Progenitor cell of endocrine pancreas (in vitro differentiated cells): ENCODE measurements around the gene GBP6. TPM values are rescaled to one million over a fixed set of nuclear protein-coding genes. Genes with fewer than 3 reads are reported as not detected.

ENCODE experiments used
- DNase-seq: peaks from one replicate; pipeline ENCODE4 v3.0.0; 2021; ENCODE audit warnings: low spot score; ENCODE audit not compliant: unreplicated experiment
- H3K27ac Mint-ChIP-seq: 2 replicates; pipeline ENCODE4 v1.8.0; 2021; ENCODE audit warnings: mild to moderate bottlenecking, moderate library complexity, mixed read lengths
- H3K27me3 Mint-ChIP-seq: 2 replicates; pipeline ENCODE4 v1.8.0; 2021; ENCODE audit warnings: mixed read lengths
- H3K36me3 Mint-ChIP-seq: 2 replicates; pipeline ENCODE4 v1.8.0; 2022; ENCODE audit warnings: mixed read lengths; ENCODE audit not compliant: insufficient read depth
- H3K4me1 Mint-ChIP-seq: 2 replicates; pipeline ENCODE4 v1.8.0; 2021; ENCODE audit warnings: low read depth, mixed read lengths
- H3K4me3 Mint-ChIP-seq: 2 replicates; pipeline ENCODE4 v1.8.0; 2021; ENCODE audit warnings: low read depth, mild to moderate bottlenecking, moderate library complexity, mixed read lengths
- H3K9me3 Mint-ChIP-seq: 2 replicates; pipeline ENCODE4 v1.8.0; 2021; ENCODE audit warnings: low read depth, mixed read lengths
- CTCF ChIP-seq: fragments of 200-600 bp; sonication (generic); IDR thresholded peaks from one replicate; pipeline ENCODE4 v1.5.0; 2021; ENCODE audit warnings: antibody characterized with exemption, mild to moderate bottlenecking; ENCODE audit not compliant: unreplicated experiment
- total RNA-seq: library from RNA; stranded (reverse); gene quantifications from 2 replicates; pipeline ENCODE4 v1.2.1, GENCODE V29; 2021

GBP6 gene
- total RNA-seq, 1 donor from 2014 or later, result not detected

- H3K4me1 Mint-ChIP-seq, result peaks cover 19% of the 10 kb centered on the region
- no peaks in the 10 kb centered on the region for H3K9me3 Mint-ChIP-seq
- no peak for DNase-seq
- H3K27ac Mint-ChIP-seq, result no peak overlapping the region
- H3K27me3 Mint-ChIP-seq, result peaks cover 80% of the 10 kb centered on the region
- TF ChIP-seq CTCF, result no peak
- no peaks in the 10 kb centered on the region for H3K36me3 Mint-ChIP-seq
- no peak overlapping the region for H3K4me3 Mint-ChIP-seq
Measured at GRCh38 chr1:89360716-89361115, 3.1 kb upstream of the GBP6 start.

DNA sequence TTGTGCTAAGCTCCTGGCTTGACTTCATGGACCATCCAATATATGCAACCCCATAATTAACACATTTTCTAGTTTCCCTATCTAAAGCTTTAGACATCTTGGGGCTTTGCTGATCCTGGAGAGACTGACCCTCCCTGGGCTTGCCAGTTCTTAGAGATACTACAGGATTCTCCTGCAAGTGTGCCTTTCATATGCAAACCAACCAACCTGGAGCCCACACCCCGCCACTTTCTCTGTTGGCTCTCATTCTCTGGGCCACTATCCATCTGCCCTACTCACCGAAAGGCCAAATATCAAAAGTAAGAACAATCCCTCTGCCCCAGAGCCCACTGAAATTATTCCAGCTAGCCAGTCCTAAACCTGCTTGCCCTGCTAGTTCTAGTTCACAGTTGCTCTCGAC, 2.2 kb upstream of the GBP6 start:
- Mint-ChIP-seq H3K9me3 (no peaks in the 10 kb centered on the region), H3K36me3 (no peaks in the 10 kb centered on the region), H3K4me1 (peaks cover 14% of the 10 kb centered on the region), H3K27ac (no peak overlapping the region), H3K27me3 (peaks cover 77% of the 10 kb centered on the region), H3K4me3 (no peak overlapping the region)
- no peak for TF ChIP-seq CTCF
- DNase-seq, result no peak

- peaks cover 71% of the 10 kb centered on the region for H3K27me3 Mint-ChIP-seq
- peaks cover 1% of the 10 kb centered on the region for H3K4me1 Mint-ChIP-seq
- TF ChIP-seq CTCF, result no peak
- no peak overlapping the region for H3K4me3 Mint-ChIP-seq
- DNase-seq, result no peak
- no peaks in the 10 kb centered on the region for H3K36me3 Mint-ChIP-seq
- H3K9me3 Mint-ChIP-seq, result no peaks in the 10 kb centered on the region
- H3K27ac Mint-ChIP-seq, result no peak overlapping the region
Measured at GRCh38 chr1:89363196-89363595, 663 bp upstream of the GBP6 start.

GRCh38 chr1:89364954-89365550, 1.2 kb downstream of the GBP6 start:
- no peak overlapping the region for H3K27ac Mint-ChIP-seq
- DNase-seq, result no peak
- H3K4me1 Mint-ChIP-seq, result no peaks in the 10 kb centered on the region
- H3K27me3 Mint-ChIP-seq, result peaks cover 62% of the 10 kb centered on the region
- no peaks in the 10 kb centered on the region for H3K9me3 Mint-ChIP-seq
- no peaks in the 10 kb centered on the region for H3K36me3 Mint-ChIP-seq
- no peak overlapping the region for H3K4me3 Mint-ChIP-seq
- TF ChIP-seq CTCF, result no peak

DNA sequence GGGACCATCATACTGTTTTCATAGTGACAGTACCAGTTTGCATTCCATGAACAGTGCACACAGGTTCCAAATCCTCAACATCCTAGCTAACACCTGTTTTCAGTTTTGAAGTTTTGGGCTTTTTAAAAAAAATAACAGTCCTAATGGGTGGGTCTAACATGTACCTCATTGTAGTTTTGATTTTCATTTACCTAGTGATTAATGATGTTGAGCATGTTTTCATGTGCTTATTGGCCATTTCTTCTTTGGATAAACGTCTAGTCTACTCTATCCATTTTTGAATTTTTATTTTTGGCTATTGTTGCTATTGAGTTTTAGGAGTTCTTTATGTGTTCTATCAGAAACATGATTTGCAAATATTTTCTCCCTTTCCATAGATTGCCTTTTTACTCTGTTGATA, 3.4 kb downstream of the GBP6 start:
- Mint-ChIP-seq H3K27me3 (peaks cover 43% of the 10 kb centered on the region), H3K27ac (no peak overlapping the region), H3K4me1 (no peaks in the 10 kb centered on the region), H3K9me3 (no peaks in the 10 kb centered on the region), H3K36me3 (no peaks in the 10 kb centered on the region), H3K4me3 (no peak overlapping the region)
- TF ChIP-seq CTCF, result no peak
- no peak for DNase-seq
